H1 (cell line): Measurements from ENCODE around the gene XRRA1. TPM values are rescaled to one million over a fixed set of nuclear protein-coding genes. Genes with fewer than 3 reads are reported as not detected.

ENCODE experiments used
- CTCF ChIA-PET: fragments of 300-600 bp; sonication (Branson Sonifier 250); formaldehyde crosslinking; loops from one replicate; lab custom pipeline; 2021; ENCODE audit not compliant: partially characterized antibody; lab: Charles Lee
- POLR2A ChIA-PET: fragments of 300-600 bp; sonication (Branson Sonifier 250); formaldehyde crosslinking; loops from one replicate; lab custom pipeline; 2021; ENCODE audit warnings: inconsistent platforms; ENCODE audit not compliant: partially characterized antibody; lab: Charles Lee
- DNase-seq, 2 experiments: peaks; one replicate each; pipeline versions ENCODE4 v3.0.0 to v3.0.0-alpha.2; 2010 to 2022; ENCODE audit warnings: low spot score in 2 of 2, low read depth in 1 of 2, mixed read lengths in 1 of 2
- FAIRE-seq: peaks from 2 replicates; lab custom pipeline; 2011; peaks lifted over from hg19 to GRCh38; lab: Jason Lieb, UNC
- H2AFZ ChIP-seq: 2 replicates; pipeline ENCODE4 v1.8.1; 2012; ENCODE audit warnings: low read length, inconsistent platforms
- H2AK5ac ChIP-seq: 2 replicates; pipeline ENCODE4 v1.6.1; 2013; ENCODE audit warnings: low read depth, low read length
- H2BK120ac ChIP-seq: replicated peaks from 2 replicates; pipeline ENCODE3; 2013; ENCODE audit warnings: low read depth, low read length, inconsistent platforms
- H2BK12ac ChIP-seq: 2 replicates; pipeline ENCODE4 v1.6.1; 2013; ENCODE audit warnings: low read depth, low read length
- H2BK15ac ChIP-seq: 2 replicates; pipeline ENCODE4 v1.6.1; 2013; ENCODE audit warnings: low read length
- H2BK20ac ChIP-seq: 2 replicates; pipeline ENCODE4 v1.6.1; 2013; ENCODE audit warnings: low read length
- H2BK5ac ChIP-seq: 2 replicates; pipeline ENCODE4 v1.6.1; 2013; ENCODE audit warnings: low read depth, low read length
- H3K14ac ChIP-seq: 2 replicates; pipeline ENCODE4 v1.6.1; 2013; ENCODE audit warnings: inconsistent platforms; ENCODE audit not compliant: insufficient read length
- H3K18ac ChIP-seq: 2 replicates; pipeline ENCODE4 v1.6.1; 2013; ENCODE audit warnings: low read length; ENCODE audit errors: extremely low read depth
- H3K23ac ChIP-seq: 2 replicates; pipeline ENCODE4 v1.6.1; 2013; ENCODE audit warnings: inconsistent platforms; ENCODE audit not compliant: insufficient read length
- H3K23me2 ChIP-seq: 2 replicates; pipeline ENCODE4 v1.6.1; 2013; ENCODE audit warnings: low read depth, low read length
- H3K27ac ChIP-seq: 2 replicates; pipeline ENCODE4 v1.6.1; 2011; ENCODE audit warnings: low read depth, low read length, inconsistent platforms
- H3K27me3 ChIP-seq, 4 experiments: replicated peaks in 1 of 4; 1 replicate in 1 of 4; 2 replicates in 3 of 4; pipeline versions ENCODE4 v1.6.1 to v1.8.1; 2011 to 2013; ENCODE audit warnings: low read length in 3 of 4, mild to moderate bottlenecking in 3 of 4, inconsistent platforms in 2 of 4, mixed read lengths in 2 of 4, moderate library complexity in 1 of 4; ENCODE audit not compliant: control insufficient read depth in 3 of 4, insufficient read depth in 3 of 4; ENCODE audit errors: extremely low read depth in 1 of 4
- H3K36me3 ChIP-seq, 4 experiments: 2 replicates each; pipeline versions ENCODE4 v1.6.1 to v1.8.1; 2011 to 2013; ENCODE audit warnings: mild to moderate bottlenecking in 4 of 4, low read length in 3 of 4, moderate library complexity in 2 of 4, control low read depth in 1 of 4, inconsistent platforms in 1 of 4; ENCODE audit not compliant: insufficient read depth in 4 of 4, control insufficient read depth in 2 of 4
- H3K4ac ChIP-seq: replicated peaks from 2 replicates; pipeline ENCODE3; 2013; ENCODE audit warnings: low read length, low read depth, mixed read lengths, inconsistent platforms; ENCODE audit not compliant: insufficient read length
- H3K4me1 ChIP-seq, 4 experiments: replicated peaks in 1 of 4; 1 replicate in 1 of 4; 2 replicates in 3 of 4; pipeline versions ENCODE4 v1.6.1 to v1.8.1; 2011 to 2013; ENCODE audit warnings: low read length in 3 of 4, inconsistent platforms in 2 of 4, mixed read lengths in 1 of 4; ENCODE audit not compliant: insufficient read depth in 4 of 4, control insufficient read depth in 3 of 4
- H3K4me2 ChIP-seq, 2 experiments: 2 replicates each; pipeline versions ENCODE4 v1.6.1 to v1.8.1; 2011 to 2013; ENCODE audit warnings: low read depth in 2 of 2, low read length in 2 of 2, control low read depth in 1 of 2, inconsistent platforms in 1 of 2, mild to moderate bottlenecking in 1 of 2; ENCODE audit not compliant: insufficient read depth in 1 of 2
- H3K4me3 ChIP-seq, 4 experiments: fragments of 200-600, 300-600 bp in 1 of 4; sonication (generic), shearing (Covaris generic), sonication (Bioruptor Twin) in 1 of 4; 2 replicates each; pipeline versions ENCODE4 v1.5.1 to v1.8.1; 2011 to 2016; ENCODE audit warnings: low read length in 4 of 4, low read depth in 3 of 4, control low read depth in 2 of 4, inconsistent platforms in 2 of 4, mild to moderate bottlenecking in 2 of 4, mixed read lengths in 1 of 4, moderate library complexity in 1 of 4; ENCODE audit not compliant: insufficient read depth in 2 of 4; ENCODE audit errors: extremely low read depth in 1 of 4
- H3K56ac ChIP-seq: replicated peaks from 2 replicates; pipeline ENCODE3; 2013; ENCODE audit warnings: low read depth, mild to moderate bottlenecking, mixed read lengths, low read length, inconsistent platforms; ENCODE audit not compliant: insufficient read length
- H3K79me1 ChIP-seq: 2 replicates; pipeline ENCODE4 v1.6.1; 2013; ENCODE audit warnings: low read depth, low read length, control low read depth
- H3K79me2 ChIP-seq, 2 experiments: 2 replicates each; pipeline versions ENCODE4 v1.6.1 to v1.8.1; 2012 to 2013; ENCODE audit warnings: low read length in 2 of 2, mild to moderate bottlenecking in 2 of 2, inconsistent platforms in 1 of 2; ENCODE audit not compliant: insufficient read depth in 2 of 2, control insufficient read depth in 1 of 2
- H3K9ac ChIP-seq, 4 experiments: replicated peaks in 1 of 4; 1 replicate in 1 of 4; 2 replicates in 3 of 4; pipeline versions ENCODE4 v1.6.1 to v1.8.1; 2011 to 2013; ENCODE audit warnings: low read depth in 3 of 4, low read length in 3 of 4, control low read depth in 2 of 4, mild to moderate bottlenecking in 2 of 4, moderate library complexity in 2 of 4, inconsistent platforms in 1 of 4; ENCODE audit errors: extremely low read depth in 1 of 4
- H3K9me3 ChIP-seq, 2 experiments: 2 replicates each; pipeline versions ENCODE4 v1.6.1 to v1.8.1; 2012 to 2013; ENCODE audit warnings: mild to moderate bottlenecking in 2 of 2, moderate library complexity in 2 of 2, control low read depth in 1 of 2, inconsistent platforms in 1 of 2, low read depth in 1 of 2, low read length in 1 of 2, mixed read lengths in 1 of 2; ENCODE audit not compliant: insufficient read depth in 2 of 2
- H4K20me1 ChIP-seq, 2 experiments: replicated peaks in 1 of 2; 2 replicates each; pipeline versions ENCODE3 to v1.8.1; 2011 to 2013; ENCODE audit warnings: inconsistent platforms in 2 of 2, low read length in 2 of 2, mild to moderate bottlenecking in 1 of 2; ENCODE audit not compliant: insufficient read depth in 2 of 2, control insufficient read depth in 1 of 2
- H4K5ac ChIP-seq: 2 replicates; pipeline ENCODE4 v1.6.1; 2013; ENCODE audit warnings: low read length, low read depth, mixed read lengths, inconsistent platforms; ENCODE audit not compliant: insufficient read length
- H4K8ac ChIP-seq: 2 replicates; pipeline ENCODE4 v1.8.0; 2013; ENCODE audit warnings: mild to moderate bottlenecking, moderate library complexity, low read length, inconsistent platforms; ENCODE audit not compliant: insufficient read depth; ENCODE audit errors: extremely low read depth
- H4K91ac ChIP-seq: replicated peaks from 2 replicates; pipeline ENCODE3; 2013; ENCODE audit warnings: low read length, mixed read lengths, inconsistent platforms; ENCODE audit not compliant: insufficient read length
- ASH2L ChIP-seq: fragments of 200-600, 300-600 bp; sonication (generic); IDR thresholded peaks from one replicate; pipeline ENCODE4 v1.7.1; 2017; ENCODE audit warnings: low read length
- CBX8 ChIP-seq: fragments of 300-800, 300-1000 bp; sonication (generic); IDR thresholded peaks from 2 replicates; pipeline ENCODE4 v1.7.1; 2016; ENCODE audit warnings: low read depth, low read length, borderline replicate concordance
- EGR1 ChIP-seq: IDR thresholded peaks from 2 replicates; pipeline ENCODE4 v1.6.1; 2011; ENCODE audit warnings: low read depth, low read length, borderline replicate concordance
- GABPA ChIP-seq: IDR thresholded peaks from 2 replicates; pipeline ENCODE4 v1.6.1; 2011; ENCODE audit warnings: mild to moderate bottlenecking, low read length, moderate library complexity, borderline replicate concordance; ENCODE audit not compliant: insufficient read depth
- JUN ChIP-seq: IDR thresholded peaks from 2 replicates; pipeline ENCODE4 v1.6.1; 2011; ENCODE audit warnings: low read depth, mild to moderate bottlenecking, improper control_type of control experiment, low read length
- KDM4A ChIP-seq: IDR thresholded peaks from one replicate; pipeline ENCODE4 v1.7.1; 2012; ENCODE audit warnings: low read depth, mild to moderate bottlenecking, moderate library complexity, low read length, inconsistent platforms; ENCODE audit not compliant: severe bottlenecking
- RBBP5 ChIP-seq: IDR thresholded peaks from 2 replicates; pipeline ENCODE4 v1.7.1; 2012; ENCODE audit warnings: low read depth, mild to moderate bottlenecking, inconsistent platforms, low read length, moderate library complexity, borderline replicate concordance
- RFX5 ChIP-seq: IDR thresholded peaks from 2 replicates; pipeline ENCODE4 v1.6.1; 2011; ENCODE audit warnings: low read depth, low read length, improper control_type of control experiment, borderline replicate concordance
- SUZ12 ChIP-seq: fragments of 200-600 bp; sonication (generic); IDR thresholded peaks from 2 replicates; pipeline ENCODE4 v1.6.1; 2012; ENCODE audit warnings: mild to moderate bottlenecking, inconsistent platforms, low read length, moderate library complexity, mixed read lengths
- TAF7 ChIP-seq: optimal IDR thresholded peaks from 2 replicates; pipeline ENCODE3; 2011; ENCODE audit warnings: low read depth, mild to moderate bottlenecking, inconsistent platforms, low read length, moderate library complexity, borderline replicate concordance
- ZNF274 ChIP-seq: IDR thresholded peaks from 2 replicates; pipeline ENCODE4 v1.7.0; 2012; ENCODE audit warnings: low read length, borderline replicate concordance; ENCODE audit errors: extremely low read depth
- WGBS, 2 experiments: shearing (Covaris generic) in 1 of 2; methylation state at CpG; one replicate each; pipeline versions ENCODE4 v1.1.6 to v1.1.7; 2013 to 2015; ENCODE audit warnings: low lambda C conversion rate in 2 of 2, mixed read lengths in 2 of 2, inconsistent platforms in 1 of 2, low coverage in 1 of 2, missing lambda C conversion rate in 1 of 2; ENCODE audit not compliant: insufficient replicate concordance in 2 of 2, insufficient coverage in 1 of 2, insufficient read length in 1 of 2; ENCODE audit errors: extremely low coverage in 1 of 2, missing lambda C conversion rate in 1 of 2; 5-methylcytosine and 5-hydroxymethylcytosine counted together
- polyA plus RNA-seq, 7 experiments: library from polyadenylated mRNA; depleted of rRNA in 3 of 7; stranded (reverse) in 5 of 7; unstranded in 2 of 7; fragments of >200 nt in 5 of 7; fragments of 200-250 nt in 2 of 7; gene quantifications; 1 replicate in 5 of 7; 2 replicates in 1 of 7; 4 replicates in 1 of 7; pipeline versions ENCODE4 v1.2.1 to v1.2.3, GENCODE V29; 2011 to 2013; ENCODE audit warnings: missing spikeins in 2 of 7, mixed read lengths in 2 of 7
- total RNA-seq: library from RNA; stranded (reverse); fragmentation: NEBNext Ultra II Directional; extraction: Animal tissue kit (Norgen Biotek cat#: 25700); gene quantifications from 2 replicates; pipeline ENCODE4 v1.2.1, GENCODE V29; 2021
- TF ChIP-seq, protein P1 (sequence below): IDR thresholded peaks from 2 replicates; pipeline ENCODE4 v1.6.1; 2012; ENCODE audit warnings: inconsistent platforms
- TF ChIP-seq, protein P2 (sequence below): IDR thresholded peaks from 2 replicates; pipeline ENCODE4 v1.6.1; 2011; ENCODE audit warnings: low read length, improper control_type of control experiment

XRRA1 gene
- total and polyA plus RNA-seq, 2 of the 8 experiments (the other 6 are each of a cell fraction or from before 2014, with no cell fraction given) = 2.1 to 7.1 TPM

DNA sequence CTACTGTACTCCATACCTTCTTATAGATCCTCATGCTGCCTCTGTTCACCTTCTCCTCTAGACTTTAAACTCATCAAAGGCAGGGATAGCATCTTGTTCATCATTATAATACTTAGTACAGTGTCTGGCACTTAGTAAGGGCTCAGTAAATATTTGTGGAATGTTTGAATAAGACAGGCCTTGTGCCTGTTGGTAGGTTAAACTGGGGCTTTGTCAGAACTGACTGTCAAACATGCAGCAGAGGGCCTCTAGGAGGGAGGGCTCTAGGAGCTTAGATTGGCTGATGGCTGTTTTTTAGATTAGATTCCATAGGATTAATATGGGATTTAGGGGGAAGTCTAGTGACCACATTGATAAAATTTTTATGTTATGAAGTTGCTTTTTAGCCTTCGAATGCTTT lies 129.5 kb downstream of the XRRA1 start:
- Histone ChIP-seq H3K4me3 (no peak overlapping the region), H3K79me1 (no peaks in the 10 kb centered on the region; the same call in 1 of the 2 replicates), H3K18ac (no peak overlapping the region), H3K79me2 (no peaks in the 10 kb centered on the region), H4K5ac (no peak overlapping the region), H3K9me3 (peaks cover 9 to 10% of the 10 kb centered on the region in 2 experiments; a peak in 3 of 4 replicates), H4K8ac (no peak overlapping the region), H3K27ac (no peak overlapping the region), H3K23ac (no peak overlapping the region), H4K20me1 (peaks cover 1 to 2% of the 10 kb centered on the region in 2 experiments), H3K9ac (no peak overlapping the region), H2BK120ac (no peak overlapping the region), H2BK5ac (no peak overlapping the region), H3K36me3 (peaks cover 0 to 9% (median 0%) of the 10 kb centered on the region in 4 experiments; a peak in 3 of 8 replicates), H3K4ac (no peak overlapping the region), H2AFZ (no peak overlapping the region), H3K27me3 (no peaks in the 10 kb centered on the region), H2AK5ac (no peak overlapping the region), H3K4me1 (no peaks in the 10 kb centered on the region), H3K14ac (no peak overlapping the region), H4K91ac (no peak overlapping the region), H3K23me2 (no peaks in the 10 kb centered on the region), H3K4me2 (no peak overlapping the region), H3K56ac (no peak overlapping the region), H2BK15ac (no peak overlapping the region), H2BK20ac (no peak overlapping the region), H2BK12ac (no peak overlapping the region)
- FAIRE-seq (no peak), DNase-seq (no peak)
- ChIA-PET CTCF (interaction anchor here (0.9 to 1.7 kb wide), 2 partner anchors 18 to 24 kb away, joined by 3 to 4 read pairs; no protein-coding TSS in a partner anchor), POLR2A (no interaction called here)
- 89% methylated on average over 1 of the region's 1 CpG; no CpG with 5 or more reads in 1 of the 2 experiments for WGBS, 2 experiments
- TF ChIP-seq RBBP5 (no peak), JUN (no peak), ASH2L (no peak), KDM4A (no peak), CBX8 (no peak), TAF7 (no peak), SUZ12 (no peak), ZNF274 (no peak), GABPA (no peak), RFX5 (no peak), EGR1 (no peak)
- TF ChIP-seq, protein P1, sequence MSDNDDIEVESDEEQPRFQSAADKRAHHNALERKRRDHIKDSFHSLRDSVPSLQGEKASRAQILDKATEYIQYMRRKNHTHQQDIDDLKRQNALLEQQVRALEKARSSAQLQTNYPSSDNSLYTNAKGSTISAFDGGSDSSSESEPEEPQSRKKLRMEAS = no peak
- TF ChIP-seq, protein P2, sequence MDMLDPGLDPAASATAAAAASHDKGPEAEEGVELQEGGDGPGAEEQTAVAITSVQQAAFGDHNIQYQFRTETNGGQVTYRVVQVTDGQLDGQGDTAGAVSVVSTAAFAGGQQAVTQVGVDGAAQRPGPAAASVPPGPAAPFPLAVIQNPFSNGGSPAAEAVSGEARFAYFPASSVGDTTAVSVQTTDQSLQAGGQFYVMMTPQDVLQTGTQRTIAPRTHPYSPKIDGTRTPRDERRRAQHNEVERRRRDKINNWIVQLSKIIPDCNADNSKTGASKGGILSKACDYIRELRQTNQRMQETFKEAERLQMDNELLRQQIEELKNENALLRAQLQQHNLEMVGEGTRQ = no peak
